ENCODE results near the gene RARRES1. TPM values are rescaled to one million over a fixed set of nuclear protein-coding genes. Genes with fewer than 3 reads are reported as not detected.

The RARRES1 gene
- total RNA-seq, 1 donor from 2014 or later = 9.1 TPM

GRCh38 chr3:158738653-158739052, 6.4 kb upstream of the RARRES1 start:
- intact Hi-C loops (cut with DNase I) = no loop called here
- no peak for DNase-seq (ENCODE audit: low spot score)

DNA sequence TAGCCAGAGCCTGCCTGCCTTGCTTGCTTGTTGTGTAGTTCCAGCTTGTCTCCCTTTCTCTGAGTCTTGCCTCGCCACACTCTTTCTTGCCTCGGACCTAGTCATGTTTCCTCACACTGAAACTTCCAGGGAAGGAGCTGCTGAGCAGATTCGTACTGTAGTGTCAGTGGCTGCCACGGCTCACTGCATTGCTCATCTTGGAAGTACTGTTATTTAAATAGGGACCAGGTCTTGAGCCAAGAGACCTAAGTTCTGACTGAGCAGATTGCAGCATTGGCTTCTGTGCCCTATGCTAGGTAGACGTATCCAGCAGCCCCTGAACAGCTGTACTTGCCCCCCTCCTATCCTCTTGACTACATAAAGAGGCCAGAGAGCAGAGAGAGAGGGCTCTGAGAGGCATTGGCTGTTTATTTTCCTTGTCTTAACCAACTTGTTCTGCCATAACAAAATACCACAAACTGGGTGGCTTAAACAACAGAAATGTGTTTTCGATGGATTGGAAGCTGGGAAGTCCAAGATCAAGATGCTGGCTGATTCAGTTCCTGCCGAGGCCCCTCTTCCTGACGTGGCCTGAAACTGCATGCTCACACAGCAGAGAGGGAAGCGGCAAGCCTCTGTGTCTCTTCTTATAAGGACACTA, 5.8 kb upstream of the RARRES1 start:
- no peak for DNase-seq (ENCODE audit: low spot score)
- intact Hi-C loops (cut with DNase I) = no loop called here

GRCh38 chr3:158737410-158737809, 5.2 kb upstream of the RARRES1 start:
- DNase-seq (ENCODE audit: low spot score) = no peak
- intact Hi-C loops (cut with DNase I) = no loop called here

- intact Hi-C loops (cut with DNase I) = no loop called here
Observed at GRCh38 chr3:158735296-158736033, 3.2 kb upstream of the RARRES1 start.

DNA sequence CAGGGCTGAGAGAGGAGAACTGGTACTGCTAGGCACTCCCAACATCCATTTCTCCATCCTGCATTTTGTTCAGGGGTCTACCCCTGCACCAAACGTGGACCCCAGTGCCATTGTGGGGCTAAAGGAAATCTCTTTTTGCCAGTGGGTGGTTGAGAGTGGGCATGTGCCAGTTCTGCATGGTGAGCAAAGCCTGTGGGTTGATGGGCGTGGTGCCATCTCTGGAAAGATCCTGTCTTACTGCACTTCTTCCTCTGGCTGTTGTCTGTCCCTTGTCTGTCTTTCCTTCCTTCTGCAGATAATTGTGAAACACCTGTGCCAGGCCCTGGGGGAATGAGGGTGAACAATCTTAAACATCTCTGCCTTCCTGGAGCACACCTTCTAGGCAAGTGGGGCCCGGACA, 1.4 kb upstream of the RARRES1 start:
- DNase-seq (ENCODE audit: low spot score) = no peak
- intact Hi-C loops (cut with DNase I) = no loop called here

More at GRCh38 chr3:158735296-158736033, 3.2 kb upstream of the RARRES1 start:
- DNase-seq (ENCODE audit: low spot score) = no peak

GRCh38 chr3:158732856-158733200, 571 bp upstream of the RARRES1 start:
- DNase-seq (ENCODE audit: low spot score) = no peak
- intact Hi-C loops (cut with DNase I) = no loop called here

- no peak for DNase-seq (ENCODE audit: low spot score)
- intact Hi-C loops (cut with DNase I) = no loop called here
Observed at GRCh38 chr3:158731486-158731885, 771 bp downstream of the RARRES1 start.

DNA sequence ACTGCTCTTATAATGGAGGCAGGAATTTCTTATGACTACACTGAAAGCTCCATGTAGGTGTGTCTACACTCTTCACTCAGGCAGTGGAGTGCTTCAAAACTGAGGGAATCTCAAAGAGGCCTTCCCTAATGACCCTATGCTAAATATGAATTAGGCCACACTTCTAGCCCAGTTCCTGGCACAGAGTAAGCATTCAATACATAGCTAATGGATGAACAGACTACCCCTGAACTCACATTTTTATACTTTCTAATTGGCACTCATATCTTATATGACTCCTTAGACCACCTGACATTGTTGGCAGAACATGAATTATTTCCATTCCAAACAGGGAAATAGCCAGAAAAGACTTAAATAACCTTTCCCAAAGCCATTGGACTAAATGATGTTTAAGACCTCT, 3.4 kb downstream of the RARRES1 start:
- intact Hi-C loops (cut with DNase I) = loop anchor here (5.0 kb wide), 2 partner anchors 38 to 57 kb away; partner anchors contain the start of gene LXN
- DNase-seq (ENCODE audit: low spot score) = no peak

GRCh38 chr3:158728061-158728377, 4.2 kb downstream of the RARRES1 start:
- no peak for DNase-seq (ENCODE audit: low spot score)
- intact Hi-C loops (cut with DNase I) = loop anchor here (5.0 kb wide), 2 partner anchors 39 to 56 kb away; partner anchors contain the start of gene LXN

DNA sequence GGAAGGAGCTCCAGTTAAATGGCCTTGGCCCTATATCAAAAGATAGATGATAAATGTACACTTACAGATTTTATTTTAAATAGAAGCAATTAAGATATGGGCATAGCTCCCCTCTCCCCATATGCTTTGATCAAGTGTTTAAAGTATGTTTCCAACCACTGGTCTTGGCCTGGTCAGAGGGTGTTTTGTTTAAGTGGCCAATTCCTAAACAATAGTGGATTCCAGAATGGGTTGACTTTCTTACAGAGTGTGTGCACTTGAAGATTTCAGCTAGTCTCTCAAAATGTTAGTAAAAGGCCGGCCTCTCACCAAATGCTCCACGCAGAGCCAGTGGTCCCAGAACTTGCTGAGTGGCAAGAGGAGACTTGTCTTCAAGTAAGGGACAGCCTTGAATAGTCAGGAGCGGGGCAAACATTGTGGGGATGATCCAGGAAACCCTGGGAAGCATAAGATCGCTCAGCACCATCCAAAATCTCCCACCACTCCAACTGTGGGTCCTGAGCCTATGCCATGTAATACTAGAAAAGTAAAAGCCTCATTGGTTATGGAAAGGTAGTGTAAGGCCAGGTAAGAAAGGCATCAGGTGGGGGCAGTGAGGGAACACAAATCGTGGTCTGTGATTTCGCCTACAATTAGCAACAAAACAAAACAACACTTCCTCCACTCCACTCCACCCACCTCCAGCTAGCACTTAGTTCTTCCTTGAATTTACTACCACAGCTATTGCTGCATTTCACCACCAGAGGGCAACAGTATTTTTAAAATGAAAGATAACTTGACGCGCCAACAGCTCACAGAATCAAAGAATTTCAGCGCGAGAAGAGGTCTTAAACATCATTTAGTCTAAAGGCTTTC, 4.8 kb downstream of the RARRES1 start:
- intact Hi-C loops (cut with DNase I) = loop anchor here (1.0 to 5.0 kb wide), 3 partner anchors 40 to 64 kb away; partner anchors contain the start of gene LXN
- DNase-seq (ENCODE audit: low spot score) = no peak

GRCh38 chr3:158725348-158726011, 6.8 kb downstream of the RARRES1 start:
- intact Hi-C loops (cut with DNase I) = loop anchor here (5.0 kb wide), 2 partner anchors 42 to 53 kb away; partner anchors contain the start of gene LXN
- DNase-seq (ENCODE audit: low spot score) = no peak

DNA sequence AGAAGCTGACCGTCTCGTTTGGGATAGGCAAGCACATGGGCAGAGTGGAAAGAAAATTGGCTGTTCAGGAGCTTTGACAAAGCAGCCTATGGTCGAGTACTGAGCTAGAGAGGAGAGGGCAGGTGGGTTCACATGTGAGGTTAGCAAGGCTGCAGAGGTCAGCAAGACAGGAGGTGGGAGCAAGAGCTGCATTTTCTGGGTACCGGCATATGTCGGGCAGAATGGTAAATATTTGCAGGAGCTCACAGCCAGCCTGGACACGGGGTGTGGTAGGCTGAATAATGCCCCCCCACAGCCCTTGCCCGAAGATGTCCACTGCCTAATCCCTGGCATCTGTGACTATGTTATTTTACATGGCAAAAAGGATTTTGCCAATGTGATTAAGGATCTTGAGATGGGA, 8.3 kb downstream of the RARRES1 start:
- intact Hi-C loops (cut with DNase I) = no loop called here
- DNase-seq (ENCODE audit: low spot score) = no peak

DNA sequence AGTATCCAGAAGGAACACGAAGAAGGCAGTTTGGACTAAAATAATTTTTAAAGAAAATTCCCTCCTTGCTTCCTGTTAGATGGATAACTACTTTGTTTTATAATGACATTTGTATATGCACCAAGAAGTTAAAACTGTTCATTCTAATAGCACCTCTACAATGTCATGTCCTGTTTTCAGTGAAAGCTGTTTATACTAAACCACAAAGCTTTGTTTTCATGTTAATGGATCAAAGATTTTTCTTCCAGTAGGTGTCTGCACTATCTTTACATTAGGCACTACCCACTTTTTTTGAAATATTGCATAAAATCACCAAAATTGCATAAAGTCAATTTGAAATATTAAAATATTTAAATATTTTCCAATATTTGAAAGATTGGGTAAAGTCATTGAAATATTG, 10.1 kb downstream of the RARRES1 start:
- DNase-seq (ENCODE audit: low spot score) = no peak
- intact Hi-C loops (cut with DNase I) = no loop called here

DNA sequence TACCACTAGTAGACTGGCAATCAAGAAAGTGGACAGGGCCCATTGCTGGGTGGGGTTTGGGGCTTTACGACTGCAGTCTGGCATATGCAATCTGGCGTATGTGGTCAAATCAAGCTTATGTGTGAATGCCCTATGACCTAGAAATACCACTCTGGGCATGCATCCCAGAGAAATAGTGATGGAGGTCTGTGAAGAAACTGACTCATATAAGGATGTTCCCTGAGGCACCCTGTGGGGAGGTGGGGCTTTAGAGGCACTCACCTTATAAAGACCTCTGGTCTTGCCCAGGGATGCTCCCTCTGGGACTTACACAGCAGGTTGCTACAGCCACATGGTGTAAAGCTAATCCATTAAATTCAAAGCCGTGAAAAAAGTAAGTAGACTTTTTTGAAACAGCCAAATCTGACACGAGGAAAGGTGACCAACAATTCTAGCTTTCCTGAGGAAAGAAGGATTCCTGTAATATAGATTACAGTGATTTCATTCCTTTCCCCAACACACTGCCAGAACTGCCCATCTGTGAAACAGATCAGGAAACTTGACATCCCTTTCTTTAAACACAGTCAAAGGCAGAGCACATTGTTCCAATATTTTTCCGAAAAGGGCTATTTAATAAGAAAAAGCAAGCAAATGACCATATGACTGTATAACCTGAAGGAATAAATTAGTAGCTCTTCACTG, 13.6 kb downstream of the RARRES1 start:
- intact Hi-C loops (cut with DNase I) = no loop called here

DNA sequence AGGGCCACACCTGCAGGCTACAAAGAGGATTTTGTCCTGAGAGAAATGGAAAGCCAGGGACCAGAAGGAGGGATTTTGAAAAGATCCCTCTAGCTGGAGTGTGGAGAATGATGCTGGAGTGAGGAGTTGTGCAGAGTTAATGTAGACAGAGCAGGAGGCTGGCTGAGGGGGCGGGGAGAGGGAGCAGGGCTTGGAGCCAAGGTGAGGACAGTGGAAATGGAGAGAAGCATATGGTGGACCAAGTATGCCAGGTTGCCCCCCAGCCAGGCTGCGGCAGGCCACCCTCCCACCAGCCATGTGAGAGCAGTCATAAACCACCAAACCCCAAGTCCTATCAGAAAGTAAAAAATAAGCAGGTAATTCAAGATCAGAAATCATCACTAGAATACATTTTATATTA, 14.7 kb downstream of the RARRES1 start:
- no peak for DNase-seq (ENCODE audit: low spot score)

More for the DNA sequence above, 13.6 kb downstream of the RARRES1 start:
- no peak for DNase-seq (ENCODE audit: low spot score)

GRCh38 chr3:158713094-158713499, 19.2 kb downstream of the RARRES1 start:
- intact Hi-C loops (cut with DNase I) = no loop called here
- DNase-seq (ENCODE audit: low spot score) = no peak

More for the DNA sequence above, 14.7 kb downstream of the RARRES1 start:
- intact Hi-C loops (cut with DNase I) = no loop called here

DNA sequence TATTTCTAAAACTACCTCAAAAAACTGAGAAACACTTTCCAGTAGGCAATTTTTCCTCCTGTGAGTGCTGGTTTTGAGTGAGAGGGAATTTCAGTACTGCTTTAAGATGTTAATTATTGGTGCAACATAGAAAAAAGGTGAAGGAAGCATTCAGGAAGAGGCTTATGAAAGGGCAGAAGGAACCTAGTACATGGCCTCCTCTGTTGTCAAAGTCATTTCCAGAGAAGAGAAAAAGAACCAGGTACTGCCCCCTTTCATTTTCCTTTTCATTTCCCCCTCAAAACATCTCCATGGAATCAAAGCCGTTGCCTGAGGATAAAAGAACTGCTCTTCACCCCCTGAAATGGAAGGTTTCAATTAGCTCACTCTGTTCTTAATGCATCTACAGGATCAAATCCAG, 19.8 kb downstream of the RARRES1 start:
- intact Hi-C loops (cut with DNase I) = no loop called here
- no peak for DNase-seq (ENCODE audit: low spot score)

DNA sequence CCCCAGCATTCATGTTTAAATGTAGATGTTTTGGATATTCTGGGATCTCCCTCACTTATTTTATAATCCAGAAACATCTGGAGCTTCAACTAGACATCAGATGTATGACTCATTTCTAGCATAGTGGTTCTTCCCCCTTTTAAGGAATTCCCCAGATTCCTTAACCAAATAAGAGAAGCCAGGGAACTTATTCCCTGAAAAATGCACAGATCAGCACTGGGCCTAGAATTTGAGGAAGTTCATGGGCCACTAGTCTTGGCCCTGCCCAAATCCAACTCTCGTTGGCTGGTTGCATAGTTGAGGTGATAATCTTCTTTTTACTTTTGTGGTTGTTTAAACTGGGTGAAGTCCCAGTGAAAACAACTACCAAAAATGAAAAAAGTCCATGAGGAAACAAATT, 20.4 kb downstream of the RARRES1 start:
- no peak for DNase-seq (ENCODE audit: low spot score)
- intact Hi-C loops (cut with DNase I) = no loop called here

GRCh38 chr3:158710601-158711000, 21.7 kb downstream of the RARRES1 start:
- DNase-seq (ENCODE audit: low spot score) = no peak
- intact Hi-C loops (cut with DNase I) = no loop called here

Measured in cardiac septum (tissue), 1 donor.